Common myeloid progenitor, CD34-positive (primary cell): Measurements from ENCODE around the gene ZBTB7C.

Experiments
- CTCF ChIA-PET: fragments of 350-600 bp; sonication (Branson Sonifier 250); formaldehyde crosslinking; loops from one replicate; lab custom pipeline; 2021; ENCODE audit warnings: antibody characterized with exemption; lab: Charles Lee
- POLR2A ChIA-PET: fragments of 350-600 bp; sonication (Branson Sonifier 250); formaldehyde crosslinking; loops from one replicate; lab custom pipeline; 2021; ENCODE audit warnings: antibody characterized with exemption; lab: Charles Lee
- DNase-seq, 3 donors: peaks; one replicate each; pipeline versions ENCODE4 v3.0.0 to v3.0.0-alpha.2; 2013
- H3K27ac ChIP-seq, 2 experiments: 1 replicate in 1 of 2; 2 replicates in 1 of 2; pipeline ENCODE4 v1.7.0; 2013; ENCODE audit warnings: inconsistent platforms in 2 of 2, low read length in 2 of 2, mild to moderate bottlenecking in 2 of 2, low read depth in 1 of 2, moderate library complexity in 1 of 2; ENCODE audit not compliant: severe bottlenecking in 2 of 2, insufficient read depth in 1 of 2, poor library complexity in 1 of 2
- H3K27me3 ChIP-seq, 5 experiments: replicated peaks in 2 of 5; 1 replicate in 3 of 5; 2 replicates in 2 of 5; pipeline versions ENCODE4 v1.6.1 to v1.7.0; 2013; ENCODE audit warnings: low read length in 4 of 5, mild to moderate bottlenecking in 2 of 5, moderate library complexity in 2 of 5, inconsistent platforms in 1 of 5; ENCODE audit not compliant: insufficient read depth in 5 of 5, control insufficient read depth in 4 of 5
- H3K36me3 ChIP-seq, 4 experiments: 1 replicate in 2 of 4; 2 replicates in 2 of 4; pipeline versions ENCODE4 v1.6.1 to v1.7.0; 2013; ENCODE audit warnings: low read length in 3 of 4, control low read depth in 1 of 4, mild to moderate bottlenecking in 1 of 4; ENCODE audit not compliant: control insufficient read depth in 4 of 4, insufficient read depth in 4 of 4
- H3K4me1 ChIP-seq, 4 experiments: 1 replicate in 3 of 4; 2 replicates in 1 of 4; pipeline versions ENCODE4 v1.6.1 to v1.7.1; 2013; ENCODE audit warnings: low read length in 3 of 4, mild to moderate bottlenecking in 3 of 4, control low read depth in 1 of 4, inconsistent platforms in 1 of 4, moderate library complexity in 1 of 4; ENCODE audit not compliant: control insufficient read depth in 4 of 4, insufficient read depth in 4 of 4; ENCODE audit errors: control extremely low read depth in 1 of 4
- H3K4me3 ChIP-seq, 7 experiments: 1 replicate in 4 of 7; 2 replicates in 3 of 7; pipeline versions ENCODE4 v1.5.1 to v1.7.0; 2013; ENCODE audit warnings: mild to moderate bottlenecking in 7 of 7, low read length in 6 of 7, moderate library complexity in 6 of 7, inconsistent platforms in 2 of 7, low read depth in 2 of 7, control low read depth in 1 of 7; ENCODE audit not compliant: insufficient read depth in 4 of 7, control insufficient read depth in 1 of 7; ENCODE audit errors: extremely low read depth in 1 of 7
- H3K9me3 ChIP-seq, 5 experiments: 1 replicate in 4 of 5; 2 replicates in 1 of 5; pipeline versions ENCODE4 v1.6.1 to v1.7.1; 2013; ENCODE audit warnings: low read length in 4 of 5, mild to moderate bottlenecking in 2 of 5, inconsistent platforms in 1 of 5, low read depth in 1 of 5, moderate library complexity in 1 of 5; ENCODE audit not compliant: control insufficient read depth in 4 of 5, insufficient read depth in 2 of 5; ENCODE audit errors: control extremely low read depth in 1 of 5
- WGBS: methylation state at CpG from one replicate; pipeline ENCODE4 v1.1.5; 2013; ENCODE audit not compliant: insufficient coverage; 5-methylcytosine and 5-hydroxymethylcytosine counted together

ZBTB7C gene

DNA sequence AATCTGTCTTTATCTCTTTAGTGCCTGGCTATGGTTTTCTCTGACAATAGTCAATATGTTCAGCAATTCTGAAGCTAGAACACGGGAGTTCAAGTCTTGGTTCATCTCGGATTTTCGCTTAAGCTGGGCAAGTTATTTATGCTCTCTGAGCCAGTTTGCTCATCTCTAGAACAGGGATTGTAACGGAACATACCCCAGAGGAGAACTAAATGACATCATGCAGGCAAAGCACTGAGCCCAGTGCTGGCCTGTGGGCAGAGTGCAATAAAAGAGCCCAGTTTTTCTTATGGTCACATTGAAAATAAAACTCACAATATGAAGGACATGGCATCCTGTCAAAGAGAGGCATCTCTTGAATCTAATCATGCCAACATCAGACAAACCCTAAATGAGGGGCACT, 143.9 kb downstream of the ZBTB7C start:
- POLR2A ChIA-PET: no interaction called here
- WGBS: 100% methylated on average over 4 of the region's 4 CpGs
- H3K9me3 ChIP-seq: no peaks in the 10 kb centered on the region

DNA sequence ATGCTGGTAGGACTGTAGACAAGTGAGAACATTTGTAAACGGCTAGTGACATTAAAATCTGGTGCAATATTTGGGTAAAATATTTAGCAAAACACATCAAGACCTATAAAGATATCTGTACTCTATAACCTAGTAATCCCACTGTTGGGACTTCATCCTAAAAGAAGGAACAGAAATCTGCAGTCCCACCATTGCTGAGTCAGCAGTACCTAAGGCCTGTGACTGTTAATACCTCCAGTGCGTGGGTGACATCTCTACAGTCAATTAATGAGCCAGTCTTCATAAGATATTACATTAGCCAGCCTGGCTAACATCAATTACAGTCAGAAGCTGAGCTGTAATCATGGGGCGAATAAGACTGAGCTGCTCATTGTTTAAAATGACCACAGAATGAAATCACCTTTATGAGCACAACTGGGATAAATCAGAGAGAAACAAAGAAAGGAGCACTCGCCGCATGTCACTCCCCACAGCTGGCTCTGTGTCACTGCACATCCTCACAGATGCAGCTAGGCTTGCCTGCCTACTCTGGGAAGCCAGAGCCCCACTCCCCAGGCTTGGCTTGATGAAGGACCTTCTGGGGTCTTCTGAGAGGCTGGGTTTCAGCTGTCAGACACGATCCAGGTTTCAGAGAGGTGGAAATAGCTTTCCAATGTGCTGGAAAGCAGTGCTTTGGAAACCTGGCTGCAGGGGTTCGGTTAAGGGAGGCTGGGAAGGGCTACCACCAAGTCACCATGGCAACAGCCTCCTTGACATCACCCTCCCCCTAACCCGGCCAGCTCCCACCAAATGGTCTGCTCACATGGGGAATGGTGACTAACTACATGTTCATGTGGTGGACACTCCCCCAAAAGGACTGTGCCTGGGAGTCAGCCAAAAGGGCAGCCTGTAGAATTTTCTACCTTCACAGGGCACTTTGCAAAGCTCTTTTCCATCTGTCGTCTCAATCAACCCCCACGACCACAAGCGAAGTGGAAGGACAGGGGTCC, 145.0 kb downstream of the ZBTB7C start:
- ChIA-PET POLR2A (no interaction called here), CTCF (no interaction called here)
- H3K27ac ChIP-seq: no peak overlapping the region
- H3K4me3 ChIP-seq: no peak overlapping the region
- DNase-seq: no peak
- 84% methylated on average over 9 of the region's 11 CpGs for WGBS
- H3K9me3 ChIP-seq: no peaks in the 10 kb centered on the region
- H3K27me3 ChIP-seq: peaks cover 0 to 12% (median 0%) of the 10 kb centered on the region in 5 experiments
- no peaks in the 10 kb centered on the region for H3K36me3 ChIP-seq
- H3K4me1 ChIP-seq: no peaks in the 10 kb centered on the region

More for the DNA sequence above, 143.9 kb downstream of the ZBTB7C start:
- no peak for DNase-seq
- CTCF ChIA-PET: no interaction called here
- H3K4me1 ChIP-seq: no peaks in the 10 kb centered on the region
- H3K36me3 ChIP-seq: no peaks in the 10 kb centered on the region
- H3K4me3 ChIP-seq: no peak overlapping the region
- H3K27me3 ChIP-seq: peaks cover 0 to 12% (median 0%) of the 10 kb centered on the region in 5 experiments
- no peak overlapping the region for H3K27ac ChIP-seq

DNA sequence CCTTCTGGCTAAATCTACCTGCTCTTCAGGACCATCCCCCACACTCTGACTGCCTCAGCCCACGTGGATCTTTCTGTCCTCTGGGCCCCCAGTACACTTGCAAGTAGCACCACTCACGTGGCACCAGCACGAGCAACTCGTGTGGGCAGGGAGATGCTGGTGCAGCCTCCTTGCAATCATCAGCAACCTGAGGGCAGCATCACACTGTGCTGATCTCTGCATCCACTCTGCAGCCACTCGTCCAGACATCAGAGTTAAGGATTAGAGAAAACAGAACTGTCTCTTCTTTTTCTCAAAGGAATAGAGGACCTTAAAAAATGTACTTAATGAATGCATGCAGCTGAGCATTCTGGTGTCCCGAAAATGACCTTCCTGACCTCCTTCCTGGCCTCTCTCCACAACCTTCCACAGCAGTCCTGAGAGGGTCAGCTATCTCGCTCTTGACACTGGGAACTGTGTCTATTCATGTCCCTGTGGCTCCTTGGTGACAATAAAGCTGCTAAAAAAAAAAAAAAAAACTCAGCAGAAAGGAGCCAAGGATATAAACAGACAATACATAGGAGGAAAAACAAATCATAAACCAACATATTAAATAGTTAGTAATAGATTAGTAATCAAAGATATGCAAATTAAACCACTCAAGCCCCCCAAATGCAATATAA, 145.9 kb downstream of the ZBTB7C start:
- peaks cover 0 to 12% (median 2%) of the 10 kb centered on the region in 5 experiments for H3K27me3 ChIP-seq
- ChIA-PET POLR2A (no interaction called here), CTCF (no interaction called here)
- H3K36me3 ChIP-seq: no peaks in the 10 kb centered on the region
- no peak overlapping the region for H3K27ac ChIP-seq
- DNase-seq: no peak
- no peaks in the 10 kb centered on the region for H3K4me1 ChIP-seq
- 81% methylated on average over 6 of the region's 7 CpGs for WGBS
- no peak overlapping the region for H3K4me3 ChIP-seq
- H3K9me3 ChIP-seq: no peaks in the 10 kb centered on the region

DNA sequence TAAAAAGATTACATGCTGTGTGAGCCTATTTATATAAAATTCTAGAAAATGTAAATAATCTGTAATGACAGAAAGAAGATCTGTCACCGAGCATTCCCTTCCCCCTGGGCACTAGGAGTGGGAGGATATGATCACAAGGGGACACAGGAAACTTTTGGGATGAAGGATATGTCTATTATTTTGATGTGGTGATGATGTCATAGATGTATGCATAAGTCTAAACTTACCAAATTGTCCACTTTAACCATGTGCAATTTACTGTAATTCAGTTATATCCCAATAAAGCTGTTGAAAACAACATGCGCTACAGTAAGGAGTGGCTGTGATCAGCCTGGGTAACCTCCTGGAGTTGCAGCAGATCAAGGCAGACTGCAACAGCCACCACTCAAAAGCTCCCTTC, 148.9 kb downstream of the ZBTB7C start:
- DNase-seq: no peak
- Histone ChIP-seq H3K36me3 (no peaks in the 10 kb centered on the region), H3K9me3 (peaks cover 0 to 7% (median 0%) of the 10 kb centered on the region in 5 experiments), H3K27me3 (peaks cover 0 to 8% (median 2%) of the 10 kb centered on the region in 5 experiments), H3K4me1 (no peaks in the 10 kb centered on the region), H3K27ac (no peak overlapping the region), H3K4me3 (no peak overlapping the region)
- WGBS: 100% methylated on average over 1 of the region's 2 CpGs
- ChIA-PET CTCF (no interaction called here), POLR2A (no interaction called here)

DNA sequence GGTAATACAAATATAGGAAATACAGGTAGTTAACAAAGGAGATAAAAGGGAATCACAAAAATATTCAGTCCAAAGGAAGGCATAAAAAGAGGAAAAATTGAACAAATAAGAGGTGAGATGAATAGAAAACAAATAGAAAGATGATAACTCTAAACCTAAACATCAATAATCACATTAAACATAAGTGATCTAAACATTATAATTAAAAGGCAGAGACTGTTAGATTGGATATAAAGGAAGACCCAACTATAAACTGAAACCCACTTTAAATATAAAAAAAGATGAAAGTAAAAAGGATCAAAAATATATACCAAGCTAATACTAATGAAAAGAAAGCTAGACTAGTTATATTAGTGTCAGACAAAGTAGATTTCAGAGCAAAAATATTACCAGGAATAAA, 152.3 kb downstream of the ZBTB7C start:
- no peak overlapping the region for H3K27ac ChIP-seq
- H3K9me3 ChIP-seq: peaks cover 0 to 7% (median 0%) of the 10 kb centered on the region in 5 experiments
- H3K36me3 ChIP-seq: no peaks in the 10 kb centered on the region
- no peak for DNase-seq
- POLR2A ChIA-PET: no interaction called here
- H3K4me1 ChIP-seq: no peaks in the 10 kb centered on the region
- H3K27me3 ChIP-seq: peaks cover 0 to 8% (median 2%) of the 10 kb centered on the region in 5 experiments
- CTCF ChIA-PET: no interaction called here
- no peak overlapping the region for H3K4me3 ChIP-seq

DNA sequence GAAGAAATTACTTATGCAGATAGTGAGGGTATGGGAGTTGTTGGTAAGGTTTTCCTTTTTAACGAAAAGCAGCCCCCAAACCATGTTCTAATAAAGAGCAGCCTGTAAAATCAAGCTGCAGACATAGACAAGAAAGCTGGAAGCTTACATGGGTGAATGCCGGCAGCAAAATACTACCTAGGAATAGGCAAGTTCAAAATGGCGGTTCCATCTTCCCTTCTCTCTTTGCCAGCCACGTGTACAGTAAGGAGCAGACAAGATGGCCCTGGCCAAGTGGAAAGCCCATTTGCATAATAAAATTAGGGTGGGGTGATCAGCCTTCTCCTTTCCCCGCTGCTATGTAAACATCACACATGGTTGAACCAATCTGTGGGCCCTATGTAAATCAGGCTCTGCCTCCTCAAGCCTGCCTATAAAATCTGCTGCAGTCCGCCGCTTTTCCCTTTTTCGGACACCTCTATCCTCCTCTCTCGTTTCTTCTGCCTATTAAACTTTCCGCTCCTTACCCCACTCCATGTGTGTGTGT, 155.0 kb downstream of the ZBTB7C start:
- WGBS: 89% methylated on average over 9 of the region's 10 CpGs
- H3K36me3 ChIP-seq: no peaks in the 10 kb centered on the region
- CTCF ChIA-PET: no interaction called here
- H3K27ac ChIP-seq: no peak overlapping the region
- DNase-seq: no peak
- no peaks in the 10 kb centered on the region for H3K4me1 ChIP-seq
- peaks cover 0 to 7% (median 0%) of the 10 kb centered on the region in 5 experiments for H3K9me3 ChIP-seq
- H3K27me3 ChIP-seq: peaks cover 0 to 21% (median 4%) of the 10 kb centered on the region in 5 experiments
- no peak overlapping the region for H3K4me3 ChIP-seq
- POLR2A ChIA-PET: no interaction called here
